ENCODE data around the gene RAPGEF1.

GRCh38 chr9:131539223-131539923 lies 200.5 kb downstream of the RAPGEF1 start:
- TF ChIP-seq CTCF (IDR thresholded peaks at IDR 0.05), result no peak
- no peak for TF ChIP-seq POLR2A (IDR thresholded peaks at IDR 0.05)
